ENCODE data around the gene ABHD17C. TPM values are rescaled to one million over a fixed set of nuclear protein-coding genes. Genes with fewer than 3 reads are reported as not detected.

The ABHD17C gene
- total RNA-seq, 1 donor from 2014 or later: 6.8 TPM

DNA sequence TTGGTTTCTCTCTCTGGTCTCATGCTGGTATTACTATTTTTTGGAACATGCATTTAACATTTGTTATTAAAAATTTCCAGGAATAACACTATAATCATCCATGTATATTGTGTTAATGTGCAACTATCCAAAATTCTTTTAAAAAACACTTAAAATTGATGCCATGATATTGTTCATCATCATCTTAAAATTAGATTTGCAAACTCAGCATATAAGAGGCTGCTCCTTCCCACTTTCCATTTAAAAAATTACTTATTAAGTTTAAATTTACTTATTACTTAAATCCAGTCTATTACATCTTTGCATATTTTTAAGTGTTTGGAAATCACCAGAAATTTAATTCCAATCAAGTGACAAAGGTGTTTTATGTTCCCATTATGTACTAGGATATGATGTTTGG is 5.8 kb upstream of the ABHD17C start:
- Mint-ChIP-seq H3K36me3 (ENCODE audit: unreplicated experiment) (no peaks in the 10 kb centered on the region), H3K27ac (ENCODE audit: unreplicated experiment) (no peak overlapping the region), H3K4me1 (ENCODE audit: low read depth, unreplicated experiment) (no peaks in the 10 kb centered on the region), H3K27me3 (ENCODE audit: unreplicated experiment) (no peaks in the 10 kb centered on the region), H3K9me3 (ENCODE audit: unreplicated experiment) (peaks cover 2% of the 10 kb centered on the region), H3K4me3 (ENCODE audit: unreplicated experiment) (no peak overlapping the region)
- no peak for DNase-seq
- TF ChIP-seq, protein P1, sequence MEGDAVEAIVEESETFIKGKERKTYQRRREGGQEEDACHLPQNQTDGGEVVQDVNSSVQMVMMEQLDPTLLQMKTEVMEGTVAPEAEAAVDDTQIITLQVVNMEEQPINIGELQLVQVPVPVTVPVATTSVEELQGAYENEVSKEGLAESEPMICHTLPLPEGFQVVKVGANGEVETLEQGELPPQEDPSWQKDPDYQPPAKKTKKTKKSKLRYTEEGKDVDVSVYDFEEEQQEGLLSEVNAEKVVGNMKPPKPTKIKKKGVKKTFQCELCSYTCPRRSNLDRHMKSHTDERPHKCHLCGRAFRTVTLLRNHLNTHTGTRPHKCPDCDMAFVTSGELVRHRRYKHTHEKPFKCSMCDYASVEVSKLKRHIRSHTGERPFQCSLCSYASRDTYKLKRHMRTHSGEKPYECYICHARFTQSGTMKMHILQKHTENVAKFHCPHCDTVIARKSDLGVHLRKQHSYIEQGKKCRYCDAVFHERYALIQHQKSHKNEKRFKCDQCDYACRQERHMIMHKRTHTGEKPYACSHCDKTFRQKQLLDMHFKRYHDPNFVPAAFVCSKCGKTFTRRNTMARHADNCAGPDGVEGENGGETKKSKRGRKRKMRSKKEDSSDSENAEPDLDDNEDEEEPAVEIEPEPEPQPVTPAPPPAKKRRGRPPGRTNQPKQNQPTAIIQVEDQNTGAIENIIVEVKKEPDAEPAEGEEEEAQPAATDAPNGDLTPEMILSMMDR (IDR thresholded peaks at IDR 0.05; ENCODE audit: partially characterized antibody, unreplicated experiment): no peak

DNA sequence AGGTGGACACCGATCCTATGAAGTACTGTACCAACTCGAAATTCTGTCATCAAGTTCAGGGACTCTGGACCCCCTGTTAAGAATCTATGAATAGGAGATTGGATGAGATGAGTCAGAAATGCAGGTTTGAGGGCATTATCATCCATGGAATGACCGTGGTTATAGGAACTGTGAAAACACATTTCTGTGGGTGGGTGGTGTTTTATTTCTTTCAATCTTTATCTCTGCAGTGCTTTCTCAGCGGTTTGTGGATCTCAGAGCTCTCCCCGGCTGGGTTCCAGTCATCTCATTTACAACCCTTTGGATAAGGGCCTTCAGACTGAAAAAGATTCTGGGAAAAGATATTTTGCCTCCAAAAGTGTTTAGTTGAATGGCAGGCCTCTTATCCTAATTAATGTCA is 5.4 kb upstream of the ABHD17C start:
- Mint-ChIP-seq H3K36me3 (ENCODE audit: unreplicated experiment) (no peaks in the 10 kb centered on the region), H3K9me3 (ENCODE audit: unreplicated experiment) (peaks cover 5% of the 10 kb centered on the region), H3K4me1 (ENCODE audit: low read depth, unreplicated experiment) (no peaks in the 10 kb centered on the region), H3K4me3 (ENCODE audit: unreplicated experiment) (no peak overlapping the region), H3K27me3 (ENCODE audit: unreplicated experiment) (no peaks in the 10 kb centered on the region), H3K27ac (ENCODE audit: unreplicated experiment) (no peak overlapping the region)
- TF ChIP-seq, protein P1 (IDR thresholded peaks at IDR 0.05; ENCODE audit: partially characterized antibody, unreplicated experiment): no peak
- DNase-seq: no peak

DNA sequence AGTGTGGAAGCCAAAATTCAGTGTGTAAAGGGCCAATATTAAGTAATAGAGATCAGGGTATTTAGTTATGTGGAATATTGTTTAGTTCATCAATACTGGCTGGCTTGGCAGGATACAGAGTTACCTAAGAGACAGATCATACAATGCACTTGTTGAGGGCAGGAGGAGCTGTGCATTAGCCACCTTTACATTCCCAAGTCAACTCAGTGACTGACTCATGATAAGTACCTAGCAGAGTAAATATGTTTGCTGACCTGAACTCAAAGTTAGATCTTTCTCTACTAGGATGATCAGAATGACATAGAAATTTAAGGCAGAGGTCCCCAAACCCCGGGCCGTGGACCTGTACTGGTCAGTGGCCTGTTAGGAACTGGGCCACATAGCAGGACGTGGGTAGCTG is 3.5 kb upstream of the ABHD17C start:
- Mint-ChIP-seq H3K27ac (ENCODE audit: unreplicated experiment) (no peak overlapping the region), H3K36me3 (ENCODE audit: unreplicated experiment) (no peaks in the 10 kb centered on the region), H3K9me3 (ENCODE audit: unreplicated experiment) (peaks cover 10% of the 10 kb centered on the region), H3K27me3 (ENCODE audit: unreplicated experiment) (peaks cover 7% of the 10 kb centered on the region), H3K4me1 (ENCODE audit: low read depth, unreplicated experiment) (peaks cover 5% of the 10 kb centered on the region), H3K4me3 (ENCODE audit: unreplicated experiment) (no peak overlapping the region)
- no peak for DNase-seq
- TF ChIP-seq, protein P1 (IDR thresholded peaks at IDR 0.05; ENCODE audit: partially characterized antibody, unreplicated experiment): no peak

DNA sequence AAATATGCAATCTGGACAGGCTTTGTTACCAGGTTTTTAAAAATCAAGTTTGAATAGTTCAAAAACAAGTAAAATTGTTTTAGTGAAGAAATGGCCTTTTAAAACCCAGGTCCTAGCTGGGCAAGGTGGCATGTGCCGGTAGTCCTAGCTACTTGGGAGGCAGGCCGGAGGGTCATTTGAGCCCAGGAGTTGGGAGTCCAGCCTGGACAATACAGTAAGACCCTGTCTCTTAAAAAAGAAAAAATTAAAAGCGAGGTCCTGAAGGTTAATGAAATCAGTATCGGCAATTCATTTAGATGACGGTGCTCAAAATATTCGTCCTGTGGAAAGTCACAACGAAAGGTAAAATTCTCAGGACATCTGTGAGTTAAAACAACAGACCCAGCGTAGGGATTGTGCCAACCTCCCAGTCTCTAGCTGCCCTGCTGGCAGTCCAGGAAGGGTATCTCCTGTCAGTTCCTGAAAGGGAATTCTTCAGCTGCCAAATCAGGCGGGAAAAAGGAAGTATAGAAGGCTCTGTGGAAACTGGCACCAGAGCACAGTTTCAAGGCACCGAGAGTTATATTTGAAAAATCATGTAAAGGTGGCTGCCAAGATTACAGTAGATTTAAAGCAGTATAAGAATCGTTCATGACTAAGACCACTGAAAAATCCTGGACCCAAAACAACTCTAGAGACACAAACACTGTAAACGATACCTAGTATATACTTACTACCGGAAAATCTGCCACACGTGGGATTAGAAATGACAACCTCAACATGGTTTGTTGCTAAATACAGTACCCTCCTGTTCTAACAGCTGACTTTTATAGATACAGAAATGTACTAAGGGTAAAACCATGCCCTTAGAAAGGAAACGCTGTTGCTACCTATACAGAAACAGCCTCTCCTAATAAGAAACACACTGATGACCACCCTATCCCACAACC is 1.2 kb upstream of the ABHD17C start:
- Mint-ChIP-seq H3K27me3 (ENCODE audit: unreplicated experiment) (peaks cover 12% of the 10 kb centered on the region), H3K36me3 (ENCODE audit: unreplicated experiment) (no peaks in the 10 kb centered on the region), H3K4me3 (ENCODE audit: unreplicated experiment) (peak overlapping the region; percentile 81), H3K27ac (ENCODE audit: unreplicated experiment) (peak overlapping the region; percentile 64), H3K9me3 (ENCODE audit: unreplicated experiment) (peaks cover 11% of the 10 kb centered on the region), H3K4me1 (ENCODE audit: low read depth, unreplicated experiment) (peaks cover 8% of the 10 kb centered on the region)
- TF ChIP-seq, protein P1 (IDR thresholded peaks at IDR 0.05; ENCODE audit: partially characterized antibody, unreplicated experiment): no peak
- no peak for DNase-seq

DNA sequence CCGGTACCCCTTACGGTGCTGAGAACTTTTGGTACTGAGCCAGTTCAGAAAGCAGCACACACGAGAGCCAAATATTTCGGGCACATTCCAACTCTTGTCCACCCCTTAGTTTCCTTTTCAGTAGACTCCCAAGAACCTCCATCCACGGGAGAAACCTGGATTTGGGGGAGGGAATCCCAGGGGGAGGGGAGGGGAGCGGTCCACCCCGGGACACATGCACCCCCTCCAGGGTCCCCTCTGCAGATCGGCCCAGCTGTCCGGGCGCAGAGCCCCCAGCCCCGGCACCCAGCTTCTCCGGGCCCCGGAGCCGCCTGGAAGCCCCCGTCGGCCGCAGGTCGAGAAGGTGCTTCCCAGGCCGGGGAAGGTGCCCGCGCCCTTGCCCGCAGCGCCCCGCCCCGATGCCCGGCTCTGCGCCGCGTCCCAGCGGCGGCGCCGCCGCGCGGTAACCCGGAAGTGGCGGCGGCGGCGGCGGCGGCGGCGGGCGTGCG is 455 bp upstream of the ABHD17C start:
- peak; percentile 45 for DNase-seq
- TF ChIP-seq, protein P1 (IDR thresholded peaks at IDR 0.05; ENCODE audit: partially characterized antibody, unreplicated experiment): no peak
- no peaks in the 10 kb centered on the region for H3K36me3 Mint-ChIP-seq (ENCODE audit: unreplicated experiment)
- peaks cover 12% of the 10 kb centered on the region for H3K27me3 Mint-ChIP-seq (ENCODE audit: unreplicated experiment)
- H3K4me1 Mint-ChIP-seq (ENCODE audit: low read depth, unreplicated experiment): peaks cover 8% of the 10 kb centered on the region
- H3K9me3 Mint-ChIP-seq (ENCODE audit: unreplicated experiment): peaks cover 11% of the 10 kb centered on the region
- peak overlapping the region; percentile 64 for H3K27ac Mint-ChIP-seq (ENCODE audit: unreplicated experiment)
- H3K4me3 Mint-ChIP-seq (ENCODE audit: unreplicated experiment): peak overlapping the region; percentile 81

All from glutamatergic neuron (in vitro differentiated cells).